ELF-1 (cell line): ENCODE results near the gene RIMBP2.

Experiments
- DNase-seq: peaks from one replicate; pipeline ENCODE4 v3.0.0-alpha.2; 2016; ENCODE audit warnings: low read depth, low spot score

Gene RIMBP2

DNA sequence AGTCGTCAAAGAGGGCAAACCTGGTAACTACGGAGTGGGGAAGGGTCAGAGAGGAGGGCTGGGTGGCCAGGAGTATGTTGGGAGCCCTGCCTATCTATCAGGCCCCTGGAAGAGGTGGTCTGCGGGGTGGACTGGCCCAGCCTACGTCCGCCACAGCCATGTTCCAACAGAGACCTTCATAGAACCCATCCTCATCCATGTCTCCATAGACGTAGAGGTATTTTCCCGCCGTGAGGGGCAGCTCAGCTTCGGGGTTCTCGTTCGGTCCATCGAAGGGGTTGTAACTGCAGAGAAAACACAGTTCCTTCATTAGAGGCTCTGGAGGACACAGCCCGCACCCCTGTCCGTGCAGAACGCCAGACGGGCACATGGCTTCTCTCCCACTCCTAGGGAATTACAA, 271.1 kb downstream of the RIMBP2 start:
- DNase-seq: no peak

DNA sequence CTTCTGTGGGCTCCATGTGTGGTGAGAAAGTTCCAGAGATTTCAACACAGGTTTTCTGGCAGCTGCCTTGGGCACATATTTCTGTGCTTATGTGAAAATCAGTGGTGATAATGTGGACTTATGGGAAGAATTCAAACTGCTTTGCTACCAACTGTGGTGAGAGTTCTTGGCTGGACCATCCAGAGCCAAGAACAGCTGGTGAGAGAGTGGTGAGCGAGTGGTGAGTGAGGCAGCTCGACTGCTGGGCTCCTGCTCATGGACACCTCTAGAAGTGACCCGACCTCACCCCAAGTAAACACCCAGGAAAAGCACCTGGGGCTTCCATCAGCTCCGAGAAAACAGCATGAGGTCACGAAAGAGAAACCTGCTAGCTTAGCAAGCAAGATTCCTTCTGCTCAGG, 272.0 kb downstream of the RIMBP2 start:
- no peak for DNase-seq

DNA sequence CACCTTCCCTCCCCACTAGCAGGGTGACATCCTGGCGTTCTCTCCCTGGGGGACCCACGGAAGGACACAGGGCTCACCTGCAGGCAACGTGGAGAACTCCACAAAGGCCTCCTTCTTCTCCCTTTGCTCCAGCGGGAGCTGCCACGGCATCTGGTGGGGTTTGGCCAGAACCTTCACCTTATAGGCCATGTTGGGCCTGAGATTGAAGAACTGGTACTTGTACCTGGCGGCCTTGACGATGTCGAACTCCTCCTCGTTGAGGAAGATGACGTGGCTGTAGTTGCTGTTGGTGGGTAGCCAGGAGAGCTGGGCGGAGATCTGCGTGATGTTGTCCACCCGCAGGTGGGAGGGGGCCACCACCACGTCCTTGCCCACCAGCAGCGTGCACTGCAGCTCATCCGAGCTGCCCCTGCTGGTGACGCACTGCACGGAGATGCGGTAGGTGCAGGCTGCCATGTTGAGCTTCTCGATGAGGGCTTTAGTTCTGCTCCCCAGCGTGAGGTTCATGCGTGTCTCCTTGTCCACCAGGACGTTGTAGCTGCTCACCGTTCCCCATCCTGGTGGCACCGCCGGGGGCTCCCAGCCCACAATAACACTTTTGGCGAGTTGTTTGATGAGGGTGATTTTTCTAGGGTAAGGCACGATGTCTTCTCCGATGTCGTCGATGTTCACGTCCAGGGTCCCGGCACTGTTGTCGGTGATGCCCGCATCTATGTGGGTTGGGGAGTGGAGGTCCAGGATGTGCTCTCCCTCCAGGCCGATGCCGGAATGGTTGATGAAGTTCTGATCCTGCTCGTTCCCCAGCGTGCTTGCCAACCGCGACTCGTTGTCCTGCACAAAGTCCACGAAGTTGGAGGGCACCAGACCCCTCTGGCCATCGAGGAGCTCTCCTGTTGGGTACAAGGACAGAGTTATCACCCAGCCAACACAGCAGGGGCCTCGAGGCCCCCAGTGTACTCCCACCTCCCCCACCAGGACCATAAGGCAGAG, 274.0 kb downstream of the RIMBP2 start:
- no peak for DNase-seq

DNA sequence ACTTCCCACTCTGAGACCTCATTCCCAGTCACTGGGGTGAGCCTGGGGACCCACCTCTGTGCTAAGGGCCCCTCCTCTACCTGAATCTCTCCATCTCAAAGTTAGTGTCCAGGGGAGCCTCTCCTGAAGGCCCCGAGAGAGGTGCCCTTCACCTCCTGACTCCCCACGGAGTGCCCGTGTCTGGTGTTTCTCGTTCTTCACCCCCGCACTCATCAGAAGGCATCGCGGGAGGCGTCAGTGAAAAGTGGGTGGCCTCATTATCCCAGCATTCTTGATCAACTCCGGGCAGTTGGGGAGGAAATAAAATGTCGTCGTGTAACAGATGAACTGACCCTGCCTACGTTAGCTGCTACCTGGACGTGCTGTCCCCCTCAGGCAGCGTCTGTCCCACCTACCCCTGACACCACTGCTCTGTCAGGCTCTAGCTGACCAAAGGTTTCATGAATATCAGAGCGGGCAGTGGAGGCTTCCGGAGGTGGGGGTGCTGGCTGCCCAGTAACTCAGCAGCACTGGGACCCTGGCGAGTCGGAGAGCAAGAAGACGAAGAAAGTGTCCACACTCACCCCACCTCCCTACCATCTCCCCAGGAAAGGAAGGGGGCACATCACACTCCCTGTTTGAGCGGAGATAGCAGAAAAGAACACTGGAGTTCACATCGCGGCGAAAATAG, 275.6 kb downstream of the RIMBP2 start:
- no peak for DNase-seq

DNA sequence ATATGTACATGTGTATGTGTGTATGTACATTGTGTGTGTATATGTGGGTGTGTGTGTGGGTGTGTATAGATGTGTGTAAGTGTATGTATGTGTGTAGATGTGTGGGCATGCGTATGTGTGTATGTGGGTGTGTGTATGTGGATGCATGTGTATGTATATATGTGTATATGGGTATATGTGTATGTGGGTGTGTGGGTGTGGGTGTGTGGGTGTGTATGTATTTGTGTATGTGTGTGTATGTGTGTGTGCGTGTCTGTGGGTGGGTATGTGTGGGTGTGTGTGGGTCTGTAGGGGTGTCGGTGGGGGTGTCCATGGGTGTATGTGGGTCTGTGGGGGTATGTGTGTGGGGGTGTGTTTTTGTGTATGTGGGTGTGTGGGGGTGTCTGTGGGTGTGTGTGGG, 276.8 kb downstream of the RIMBP2 start:
- no peak for DNase-seq

DNA sequence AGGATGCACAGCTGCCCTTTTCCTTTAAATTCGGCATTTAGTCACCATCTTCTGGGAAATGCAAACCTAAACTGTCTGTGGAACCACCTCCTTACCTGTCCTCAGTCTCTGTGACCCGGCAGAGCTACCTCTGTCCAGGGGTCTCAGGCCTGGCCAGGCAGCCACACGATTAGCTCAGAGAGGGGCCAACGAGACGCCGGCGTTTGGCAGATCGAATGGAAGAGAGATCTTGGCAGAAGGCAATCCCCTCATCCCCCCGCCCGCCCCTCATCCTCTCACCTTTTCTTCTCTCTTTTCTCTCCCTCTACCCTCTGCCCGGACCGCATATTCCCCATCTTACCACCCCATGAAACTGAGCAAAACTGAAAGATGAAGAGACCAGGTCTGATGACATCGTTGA, 277.4 kb downstream of the RIMBP2 start:
- DNase-seq: no peak

DNA sequence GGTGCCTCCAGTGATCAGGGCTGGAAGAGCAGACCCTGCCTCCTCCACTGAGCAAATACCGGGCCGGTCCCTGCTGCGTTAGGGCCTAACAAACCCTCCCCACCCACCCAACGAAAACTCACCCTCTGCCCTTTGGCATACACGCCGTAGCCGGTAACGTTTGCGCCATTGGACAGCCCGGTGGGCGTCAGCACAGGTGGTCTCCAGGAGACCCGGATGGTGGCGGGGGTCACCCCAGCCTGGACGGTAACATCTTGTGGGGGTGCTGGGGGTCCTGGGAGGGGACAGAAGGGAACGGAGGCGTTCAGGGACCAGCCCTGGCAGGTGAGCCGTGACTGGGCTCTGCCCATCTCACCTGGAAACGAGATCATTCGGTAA, 277.9 kb downstream of the RIMBP2 start:
- DNase-seq: no peak

DNA sequence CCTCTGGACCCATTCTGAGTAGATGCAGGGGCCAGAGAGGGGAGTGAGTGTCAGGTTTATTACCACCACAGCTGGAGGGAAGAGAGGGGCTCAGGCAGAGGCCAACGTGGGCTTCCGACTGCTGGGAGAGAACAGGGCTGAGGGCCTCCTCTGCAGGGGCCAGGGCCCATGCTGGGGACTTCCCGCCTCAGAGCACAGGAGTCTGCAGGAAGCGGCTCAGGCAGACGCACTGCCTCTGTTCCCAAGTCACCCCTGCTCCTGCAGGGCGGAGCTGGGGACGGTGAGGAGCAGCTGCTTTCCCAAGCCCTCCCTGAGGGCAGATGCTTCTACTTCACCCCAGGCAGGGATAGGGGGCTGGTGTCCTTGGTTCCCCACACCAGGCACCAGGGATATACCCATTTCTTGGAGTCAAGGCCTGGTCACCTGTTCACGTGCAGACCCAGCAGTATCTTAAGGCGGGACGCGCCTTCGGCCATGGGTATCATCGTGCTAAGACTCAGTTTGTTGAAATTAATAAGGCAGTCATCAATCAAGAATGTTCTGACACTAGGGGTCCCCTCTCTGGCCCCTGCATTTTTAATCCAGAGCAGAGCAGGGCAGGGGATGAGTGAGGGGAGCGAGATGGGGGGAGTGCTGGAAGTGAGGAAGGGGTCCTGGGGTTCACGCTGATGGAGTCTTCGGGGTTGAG, 278.4 kb downstream of the RIMBP2 start:
- DNase-seq: no peak

DNA sequence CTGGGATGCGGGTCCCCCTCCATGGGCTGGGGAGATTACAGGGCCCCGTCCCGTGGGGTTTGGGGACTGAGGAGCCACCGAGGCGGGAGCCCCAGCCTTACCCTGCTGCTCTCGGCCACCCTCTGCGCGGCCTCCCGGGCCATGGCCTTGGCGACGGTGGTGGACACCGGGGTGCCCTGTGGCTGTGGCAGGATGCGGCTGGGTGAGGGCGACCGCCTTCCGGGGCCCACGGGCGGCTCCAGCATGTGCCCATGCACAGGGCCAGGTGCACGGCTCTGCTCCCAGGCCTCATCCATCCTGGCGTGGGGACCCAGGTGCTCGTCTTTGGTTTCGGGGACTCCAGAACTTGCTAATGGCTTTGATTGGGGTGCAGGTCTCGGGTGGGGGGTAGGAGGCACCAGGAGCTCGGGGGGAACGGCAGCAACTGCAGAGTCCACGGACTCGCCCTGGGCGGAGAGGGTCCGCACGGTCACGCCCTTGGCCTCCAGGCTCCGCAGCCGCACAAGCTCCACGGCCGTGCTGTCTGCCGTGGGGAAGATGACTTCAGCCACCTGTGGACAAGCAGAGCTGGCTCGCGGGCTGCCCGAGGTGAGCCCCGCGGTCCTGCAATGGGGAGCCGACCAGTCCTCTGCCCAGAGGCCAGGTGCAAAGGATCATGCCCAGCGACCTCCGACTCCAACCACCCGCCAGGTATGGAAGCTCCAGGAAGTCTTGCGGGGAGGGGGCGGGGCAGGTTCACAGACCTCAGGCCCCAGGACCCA, 279.2 kb downstream of the RIMBP2 start:
- no peak for DNase-seq

DNA sequence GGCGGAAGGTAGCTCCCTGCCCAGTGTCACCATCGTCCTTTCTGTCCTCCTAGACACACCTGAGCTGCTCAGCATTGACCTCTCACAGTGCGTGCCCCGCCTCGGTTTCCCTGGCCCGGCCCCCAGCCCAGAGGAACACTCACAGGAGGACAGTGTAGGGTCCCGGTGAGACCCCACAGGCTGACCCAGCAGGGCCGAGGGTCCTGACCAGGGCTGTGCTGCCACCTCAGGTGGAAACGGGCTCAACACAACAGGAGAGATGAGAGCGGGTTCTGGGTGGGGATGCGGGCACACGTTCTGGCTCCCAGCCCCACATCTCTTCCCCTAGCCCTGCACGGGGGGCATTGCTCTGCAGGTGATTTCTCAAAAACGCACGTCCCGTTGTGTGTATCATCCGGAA, 280.3 kb downstream of the RIMBP2 start:
- no peak for DNase-seq

DNA sequence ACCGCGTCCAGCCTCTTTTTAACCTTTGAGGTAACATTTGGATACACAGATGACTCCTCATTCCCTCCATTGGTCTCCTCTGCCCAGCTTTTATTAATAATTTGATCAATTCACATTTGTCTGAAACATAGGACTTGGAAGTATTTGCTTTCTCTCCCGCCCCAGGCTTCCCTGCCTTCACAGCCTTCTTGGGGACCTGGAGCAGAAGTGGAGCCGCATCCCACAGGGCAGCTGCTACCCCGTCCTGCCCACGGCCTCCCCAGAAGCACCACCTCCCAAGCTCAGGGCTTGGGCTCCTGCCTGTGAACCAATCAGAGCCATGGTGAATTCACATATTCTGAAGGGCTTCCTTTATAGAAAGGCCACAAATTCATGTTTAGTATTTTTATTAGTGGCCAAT, 280.8 kb downstream of the RIMBP2 start:
- DNase-seq: no peak

DNA sequence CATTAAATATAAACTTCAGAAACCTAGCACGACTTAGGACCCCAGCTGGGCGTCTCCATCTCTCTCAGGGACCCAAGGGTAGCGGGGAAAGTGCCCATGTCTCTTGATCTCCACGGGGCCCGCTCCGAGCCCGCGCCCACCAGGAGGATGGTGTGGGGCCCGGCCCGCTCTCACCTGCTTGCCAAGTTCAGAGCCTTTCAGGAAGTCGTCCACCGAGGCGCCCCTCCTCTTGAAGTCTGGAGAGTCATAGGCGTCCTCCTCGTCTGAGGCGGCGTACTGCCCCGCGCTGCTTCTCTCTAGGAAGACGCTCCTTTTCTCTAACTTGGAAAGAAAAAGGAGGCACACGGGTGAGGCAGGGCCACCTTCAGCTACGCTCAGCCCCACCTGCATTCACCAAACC, 281.5 kb downstream of the RIMBP2 start:
- no peak for DNase-seq

DNA sequence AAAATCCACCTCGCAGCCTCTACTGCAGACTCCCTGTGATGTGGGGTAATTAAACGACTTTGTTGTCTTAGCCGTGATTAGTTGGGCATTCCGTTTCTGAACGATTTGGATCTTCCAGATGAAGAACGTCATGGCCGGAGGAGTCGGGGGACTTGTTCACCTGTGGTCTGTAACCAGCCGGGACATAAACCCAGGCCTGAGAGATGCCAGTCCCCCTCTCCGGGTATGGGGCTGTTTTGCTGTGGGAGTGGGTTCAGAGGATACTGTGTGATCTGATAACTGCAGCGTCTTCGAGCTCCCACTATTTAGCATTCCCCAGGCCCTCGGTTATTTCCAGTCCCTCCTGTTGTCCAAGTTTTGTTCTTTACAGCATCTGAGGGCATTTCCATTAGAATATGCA, 282.3 kb downstream of the RIMBP2 start:
- DNase-seq: no peak

DNA sequence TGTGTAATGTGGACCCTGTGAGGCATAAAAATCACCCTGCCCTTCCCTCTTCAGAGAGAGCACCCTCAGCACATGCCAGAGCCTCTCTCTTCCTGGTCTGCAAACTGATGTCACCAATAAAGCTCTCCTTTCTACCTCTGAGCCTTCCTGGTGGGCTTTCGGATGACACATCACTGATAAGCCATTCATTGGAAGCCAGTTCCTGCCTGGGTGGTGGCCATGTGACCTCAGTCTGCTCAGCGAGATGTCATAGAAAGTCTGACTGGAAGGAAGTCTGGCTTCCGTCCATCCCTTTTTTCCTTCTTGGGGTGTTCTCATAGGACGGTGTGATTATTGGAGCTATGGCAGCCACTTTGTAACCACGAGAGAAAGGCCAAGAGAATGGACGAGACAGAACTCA, 282.7 kb downstream of the RIMBP2 start:
- no peak for DNase-seq

DNA sequence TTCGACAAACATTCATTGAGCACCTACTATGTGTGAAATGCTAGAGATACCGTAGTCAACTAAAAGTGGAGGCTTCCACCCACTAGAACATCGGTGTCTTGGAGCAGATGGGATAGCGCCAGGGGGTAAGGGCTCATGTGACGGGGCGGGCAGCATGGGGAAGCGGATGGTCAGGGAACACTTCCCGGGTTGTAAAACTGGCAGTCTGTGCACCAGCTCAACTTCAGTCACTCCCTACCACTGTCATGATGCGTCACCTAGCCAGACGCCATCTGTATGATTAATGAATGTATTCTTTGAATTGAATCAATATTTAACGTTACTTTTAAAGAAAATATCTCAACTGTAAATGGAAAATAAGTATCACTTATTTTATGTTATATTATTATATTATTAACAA, 284.9 kb downstream of the RIMBP2 start:
- no peak for DNase-seq

DNA sequence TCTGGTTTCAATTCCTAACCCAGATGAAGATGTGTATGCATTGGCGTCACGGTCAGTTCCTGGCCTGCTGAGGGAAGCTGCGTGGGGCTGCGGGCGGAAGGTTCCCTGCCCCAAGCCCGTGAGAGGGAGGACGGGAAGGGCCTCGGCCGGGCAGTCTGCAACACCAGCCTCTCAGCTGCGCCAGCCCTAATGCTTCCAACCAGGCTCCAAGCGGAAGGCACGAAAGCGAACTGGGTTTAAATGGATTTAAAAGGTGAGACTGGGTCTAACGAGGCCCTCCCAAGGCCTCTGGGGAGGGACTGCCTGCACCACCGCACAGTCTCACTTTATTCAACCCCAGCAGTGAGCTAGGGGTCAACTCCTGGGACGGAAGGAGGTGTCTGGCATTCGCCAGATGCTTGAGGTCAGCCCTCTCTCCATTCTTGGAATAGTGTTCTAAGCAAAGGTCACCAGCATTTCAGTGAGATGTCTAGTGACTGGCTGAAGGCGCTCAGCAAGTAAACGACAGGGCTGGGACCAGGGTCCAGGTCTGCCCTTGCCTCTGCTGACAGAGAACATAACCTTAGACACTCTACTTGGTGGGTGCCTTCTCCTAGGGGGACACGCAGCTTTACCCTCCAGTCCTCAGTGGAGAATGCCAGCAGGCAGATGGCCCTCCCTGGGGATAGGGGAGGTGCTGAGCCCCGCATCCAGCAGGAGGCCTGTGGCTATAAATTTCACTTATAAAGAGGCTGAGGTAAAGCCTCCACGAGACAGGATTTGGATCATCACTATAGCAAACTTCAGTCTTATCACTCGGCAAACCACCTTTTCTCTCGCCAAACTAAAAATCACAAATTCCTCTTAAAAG, 286.2 kb downstream of the RIMBP2 start:
- DNase-seq: no peak

DNA sequence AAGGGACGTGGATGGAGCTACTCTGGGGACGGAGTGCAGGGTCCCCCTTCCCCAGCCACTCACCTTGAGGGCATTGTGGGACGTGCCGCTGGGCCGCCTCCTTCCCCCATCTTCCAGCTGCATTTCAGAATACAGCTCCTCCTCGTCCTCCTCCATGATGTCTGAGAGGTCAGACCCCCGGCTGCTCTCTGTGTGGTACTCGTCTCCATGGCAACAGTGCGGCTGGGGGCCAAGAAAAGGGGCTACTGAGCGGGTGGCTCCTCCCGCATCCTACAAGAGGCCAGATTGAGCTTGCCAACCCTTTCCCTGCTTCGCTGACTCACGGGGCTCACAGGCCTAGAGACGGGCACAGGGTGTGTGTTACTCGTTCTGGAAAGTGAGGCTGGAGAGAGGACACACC, 288.0 kb downstream of the RIMBP2 start:
- DNase-seq: no peak

DNA sequence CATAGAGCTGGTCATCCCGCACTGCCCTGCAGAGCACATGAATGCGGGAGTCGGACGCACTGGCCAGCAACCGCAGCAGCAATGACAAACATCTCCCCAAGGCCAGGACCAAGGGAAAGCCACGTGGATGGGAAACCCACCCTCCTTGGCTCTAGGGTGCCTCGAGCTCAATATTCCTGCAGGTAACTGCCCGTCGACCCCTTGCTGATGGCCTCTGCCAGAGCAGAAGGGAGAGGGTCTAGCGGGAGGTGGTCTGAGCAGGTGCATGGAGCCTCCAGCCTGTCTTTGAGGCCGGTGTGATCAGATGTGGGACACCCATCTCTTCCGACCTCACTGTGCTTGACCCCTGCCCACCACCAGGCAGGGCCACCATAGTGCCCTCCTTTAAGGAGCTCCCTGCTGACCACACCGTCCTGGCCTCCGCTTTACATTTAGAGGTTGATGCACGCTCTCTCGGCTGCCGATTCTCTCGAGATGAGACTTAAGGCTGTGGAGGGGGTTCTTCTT, 288.7 kb downstream of the RIMBP2 start:
- no peak for DNase-seq

DNA sequence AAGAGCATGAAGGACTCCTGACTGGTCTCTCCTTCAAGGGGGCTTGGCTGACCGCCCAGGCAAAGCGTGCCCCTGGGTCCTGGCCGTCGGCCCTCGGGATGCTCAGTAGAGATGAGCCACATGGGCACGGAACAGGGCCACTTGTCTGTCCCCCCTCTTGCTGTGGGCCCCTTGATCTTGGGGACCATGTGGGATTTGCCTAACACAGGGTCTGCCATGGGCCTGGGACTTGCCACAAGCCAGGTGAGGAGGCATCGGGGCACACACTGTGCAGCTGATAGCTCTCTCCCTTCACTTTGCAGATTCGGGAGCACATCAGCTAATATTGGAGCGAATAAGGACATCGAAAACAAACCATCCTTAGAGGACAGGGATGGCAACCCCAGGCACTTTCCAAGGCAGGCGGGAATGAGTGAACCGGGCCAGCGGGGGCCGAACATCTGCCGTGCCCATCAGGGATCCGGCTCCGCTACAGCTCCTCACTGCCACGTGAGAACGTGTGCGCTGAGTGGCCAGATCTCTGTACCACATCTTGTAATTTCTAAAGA, 290.3 kb downstream of the RIMBP2 start:
- no peak for DNase-seq
